Stimulated activated CD8-positive, alpha-beta memory T cell treated with anti-CD3 and anti-CD28 coated beads, Interleukin-2, amount 100 ng/mL, for 48 hours (primary cell): ENCODE data around the gene MID1.

Experiments used
- DNase-seq, 2 donors: peaks; one replicate each; pipeline ENCODE4 v3.0.0-alpha.2; 2020; ENCODE audit warnings: low read depth in 2 of 2

Gene MID1

DNA sequence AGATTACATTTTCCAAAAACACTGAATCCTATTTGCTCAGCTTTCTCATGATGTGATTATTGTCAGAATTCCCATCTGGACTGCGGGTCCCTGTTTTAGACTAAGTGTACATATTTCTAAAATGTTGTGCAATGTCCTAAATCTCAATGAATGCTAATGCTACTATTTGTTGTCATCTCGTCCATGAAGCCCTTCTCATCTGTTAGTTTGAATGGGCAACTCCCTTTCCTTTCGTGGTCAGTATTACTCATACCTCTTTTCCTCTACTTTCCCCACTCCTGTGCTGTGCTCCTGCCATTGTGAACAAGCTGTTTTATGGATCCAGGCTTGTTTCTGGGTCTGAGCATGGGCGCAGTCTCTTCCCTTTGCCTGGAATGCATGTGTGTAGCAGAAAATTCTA is 91.0 kb downstream of the MID1 start:
- no peak for DNase-seq

DNA sequence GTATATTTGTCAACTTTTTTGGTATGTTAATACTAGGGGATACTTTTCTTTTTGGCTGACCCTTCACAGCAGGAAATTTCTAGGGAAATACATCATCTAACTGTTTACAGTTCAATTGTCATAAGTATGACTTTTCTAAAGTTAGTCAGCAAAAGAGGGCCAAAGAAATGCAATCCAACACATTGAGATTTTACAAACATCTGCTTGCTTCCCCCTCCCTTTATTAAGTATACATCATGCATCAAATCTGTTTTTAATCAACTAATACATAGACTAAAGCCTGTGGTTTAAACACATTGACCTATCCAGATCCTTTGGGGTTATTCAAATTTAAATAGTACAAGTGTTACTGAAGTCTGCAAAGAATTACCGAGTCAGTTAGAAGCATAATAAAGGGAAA is 93.9 kb downstream of the MID1 start:
- no peak for DNase-seq

DNA sequence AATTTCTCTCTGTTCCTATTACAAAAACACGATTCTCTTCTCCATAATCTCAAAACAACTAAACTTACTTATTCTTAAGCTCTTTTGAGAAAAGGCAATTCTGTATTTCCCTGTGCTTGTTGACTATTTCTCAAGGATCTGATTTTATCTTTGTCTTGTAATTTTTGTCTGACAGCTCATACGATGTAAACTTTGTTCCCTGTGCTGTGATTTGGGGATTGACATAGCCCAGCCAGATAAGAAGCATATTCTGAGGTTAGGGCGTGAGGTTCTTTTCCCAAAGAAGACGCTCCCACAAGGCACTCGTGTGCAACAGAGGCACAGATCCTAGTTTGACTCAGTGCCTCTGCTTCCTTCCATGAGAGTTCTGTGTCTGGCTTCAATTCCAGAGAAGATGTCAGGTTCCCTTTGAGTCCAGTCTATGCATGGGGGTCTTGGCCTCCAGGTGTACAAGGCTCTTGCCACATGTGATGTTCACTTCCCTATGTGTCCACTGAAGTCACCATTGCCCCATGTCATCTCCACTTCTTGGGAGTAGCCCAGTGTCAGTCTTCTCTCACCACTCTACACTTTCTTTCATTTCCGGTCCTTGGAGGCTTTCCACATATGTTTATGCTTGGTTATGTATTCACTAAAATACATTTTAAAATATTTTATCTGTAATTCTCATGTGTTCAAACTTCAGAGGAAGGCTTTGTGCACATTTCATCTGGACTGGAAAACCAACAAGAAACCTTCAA is 94.8 kb downstream of the MID1 start:
- no peak for DNase-seq

GRCh38 chrX:10524578-10524977 is 95.8 kb downstream of the MID1 start:
- DNase-seq: no peak

DNA sequence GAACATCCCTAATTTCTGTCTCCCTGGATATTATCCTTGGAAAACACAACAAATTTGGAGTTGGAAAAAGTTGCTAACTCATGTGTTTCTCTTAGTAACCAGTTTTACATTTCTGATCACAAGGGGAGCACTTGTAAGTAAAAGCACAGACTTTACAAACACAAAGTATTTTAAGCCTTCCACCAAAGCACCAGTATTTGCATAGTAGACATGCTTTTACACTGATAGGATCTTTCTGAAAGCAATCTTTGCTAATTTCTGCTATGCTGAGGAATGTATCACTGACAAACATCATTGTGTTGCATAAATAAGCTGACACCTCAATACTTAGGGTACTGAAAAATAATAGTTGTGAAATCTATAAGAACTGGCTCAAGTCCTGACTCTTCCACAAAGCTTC is 100.6 kb downstream of the MID1 start:
- no peak for DNase-seq

- DNase-seq: no peak
Measured at GRCh38 chrX:10519278-10519677, 101.1 kb downstream of the MID1 start.

GRCh38 chrX:10518073-10518472 is 102.3 kb downstream of the MID1 start:
- DNase-seq: no peak

GRCh38 chrX:10516781-10517322 is 103.5 kb downstream of the MID1 start:
- DNase-seq: no peak

GRCh38 chrX:10514891-10515290 is 105.5 kb downstream of the MID1 start:
- DNase-seq: no peak

- no peak for DNase-seq
Measured at GRCh38 chrX:10513974-10514373, 106.4 kb downstream of the MID1 start.

GRCh38 chrX:10512741-10513140 is 107.6 kb downstream of the MID1 start:
- DNase-seq: no peak

DNA sequence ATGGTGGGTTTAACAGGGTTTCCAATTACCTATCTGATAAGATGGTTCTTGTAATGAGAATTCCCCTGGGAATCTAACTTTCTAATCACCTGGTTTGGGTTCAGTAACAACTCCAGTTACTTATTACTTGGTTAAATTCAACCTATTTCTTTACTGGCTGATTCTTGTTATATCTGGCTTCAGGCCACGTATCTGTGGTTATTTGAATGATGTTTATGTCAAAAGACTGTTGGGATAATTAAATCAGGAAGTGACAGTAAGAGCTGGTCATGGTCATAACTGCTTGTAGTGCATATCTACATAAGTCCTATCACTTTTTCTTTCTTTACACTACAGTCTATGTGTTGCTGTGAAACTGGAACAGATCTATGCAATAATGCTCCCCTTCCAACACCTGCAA is 108.1 kb downstream of the MID1 start:
- DNase-seq: no peak

GRCh38 chrX:10509397-10509796 is 111.0 kb downstream of the MID1 start:
- no peak for DNase-seq

GRCh38 chrX:10508891-10509290 is 111.5 kb downstream of the MID1 start:
- DNase-seq: no peak

DNA sequence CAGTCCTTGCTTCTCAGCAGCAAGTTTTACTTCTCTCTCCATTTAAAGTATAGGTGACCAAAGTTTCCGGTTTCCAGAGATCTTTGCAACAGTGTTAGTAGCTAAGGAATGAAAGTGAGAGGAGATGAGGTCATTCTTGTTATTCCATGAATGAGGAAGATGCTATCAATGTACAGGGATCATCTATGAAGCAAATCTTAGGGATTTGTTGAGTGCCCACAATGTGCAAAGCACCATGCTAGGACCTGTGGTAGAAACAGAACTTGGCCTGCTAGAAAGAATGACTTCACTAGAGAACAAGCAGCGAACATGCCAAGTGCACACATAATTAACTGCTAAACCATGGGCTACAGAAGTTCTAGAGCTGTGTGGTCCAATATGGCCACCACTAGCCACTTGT is 112.5 kb downstream of the MID1 start:
- no peak for DNase-seq

DNA sequence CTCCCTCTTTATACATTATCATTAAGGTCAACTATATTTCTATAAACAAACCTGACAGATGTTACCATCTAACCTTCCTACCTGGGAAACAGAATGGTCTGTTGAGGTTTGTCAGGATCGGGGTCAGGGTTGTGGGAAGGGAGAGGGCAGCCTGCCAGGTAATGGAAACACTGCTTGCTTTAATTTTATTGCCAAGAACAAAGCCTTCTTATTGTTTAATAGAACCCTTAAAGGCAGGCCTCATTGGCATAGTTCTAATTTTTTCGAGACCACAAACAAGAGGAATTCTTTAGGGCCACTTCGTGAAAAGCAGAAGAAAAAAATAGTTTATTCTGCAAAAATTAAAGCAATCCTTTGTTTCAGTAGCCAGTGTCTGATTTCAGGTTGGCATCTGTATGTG is 113.2 kb downstream of the MID1 start:
- no peak for DNase-seq

- DNase-seq: no peak
Measured at GRCh38 chrX:10506781-10507180, 113.6 kb downstream of the MID1 start.

GRCh38 chrX:10505726-10506125 is 114.7 kb downstream of the MID1 start:
- DNase-seq: no peak

DNA sequence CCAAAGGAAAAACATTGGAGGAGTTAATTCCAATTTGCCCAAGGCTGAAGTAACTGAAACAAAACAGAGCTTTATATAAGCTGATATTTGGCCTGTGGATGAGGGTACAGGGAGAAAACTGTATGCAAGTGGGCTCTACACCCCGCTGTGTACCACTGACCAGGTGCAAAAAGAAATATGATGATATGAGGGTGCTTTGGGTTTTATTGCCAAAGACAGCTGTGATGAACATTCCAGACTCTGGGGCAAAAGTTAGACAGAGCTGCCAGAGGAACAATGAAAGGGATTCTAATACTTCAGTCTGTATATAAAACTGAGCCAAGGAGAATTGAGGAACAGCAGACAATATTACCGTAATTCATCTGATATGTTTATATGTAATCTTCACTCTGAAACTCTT is 117.4 kb downstream of the MID1 start:
- DNase-seq: no peak

GRCh38 chrX:10501611-10502010 is 118.8 kb downstream of the MID1 start:
- no peak for DNase-seq

DNA sequence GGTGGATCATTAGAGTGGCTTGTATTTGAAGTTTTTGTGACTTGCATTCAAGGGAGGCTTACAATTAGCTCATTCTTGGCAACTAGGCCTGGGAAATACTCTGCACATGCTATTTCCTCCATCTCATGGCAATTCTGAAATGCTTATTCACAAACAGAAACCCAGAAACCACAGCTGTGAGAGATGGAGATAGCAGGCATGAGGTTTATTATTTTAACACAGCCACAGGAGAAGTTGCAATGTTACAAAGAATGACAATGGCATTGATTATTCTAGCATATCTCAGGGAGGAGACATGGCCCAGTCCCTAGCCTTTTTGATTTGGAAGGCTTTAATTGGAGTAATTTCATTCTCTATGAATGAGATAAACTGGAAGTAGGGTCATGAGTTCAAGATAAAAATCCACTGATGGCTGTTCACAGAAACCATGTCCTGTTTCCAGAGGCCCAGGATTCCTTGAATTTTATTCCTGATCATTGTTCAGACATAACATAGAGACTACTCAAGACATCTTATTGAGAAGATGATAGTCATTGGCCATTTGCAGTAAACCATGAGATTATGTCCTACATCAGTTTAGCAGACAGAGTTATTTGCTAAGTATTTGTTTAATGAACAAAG is 123.9 kb downstream of the MID1 start:
- DNase-seq: no peak

GRCh38 chrX:10495677-10496076 is 124.7 kb downstream of the MID1 start:
- no peak for DNase-seq

DNA sequence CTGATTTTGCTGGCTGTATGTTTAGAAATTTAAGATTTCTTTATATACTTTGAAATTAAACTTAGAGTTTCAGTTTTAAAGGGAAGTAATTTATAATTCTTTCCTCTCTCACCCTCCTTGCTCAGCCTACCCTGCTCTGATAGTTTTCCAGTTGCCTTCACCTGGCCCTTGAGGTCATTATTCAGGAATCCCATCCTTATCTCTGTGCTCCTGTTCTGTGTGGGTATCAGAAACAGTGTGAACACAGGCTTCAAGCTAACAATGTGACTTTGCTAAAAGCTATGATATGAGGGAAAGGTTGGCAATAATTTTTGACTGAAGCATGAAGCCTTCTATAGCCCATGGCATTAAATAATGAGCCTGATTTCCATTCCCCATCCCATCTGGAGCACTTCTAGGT is 128.1 kb downstream of the MID1 start:
- no peak for DNase-seq

DNA sequence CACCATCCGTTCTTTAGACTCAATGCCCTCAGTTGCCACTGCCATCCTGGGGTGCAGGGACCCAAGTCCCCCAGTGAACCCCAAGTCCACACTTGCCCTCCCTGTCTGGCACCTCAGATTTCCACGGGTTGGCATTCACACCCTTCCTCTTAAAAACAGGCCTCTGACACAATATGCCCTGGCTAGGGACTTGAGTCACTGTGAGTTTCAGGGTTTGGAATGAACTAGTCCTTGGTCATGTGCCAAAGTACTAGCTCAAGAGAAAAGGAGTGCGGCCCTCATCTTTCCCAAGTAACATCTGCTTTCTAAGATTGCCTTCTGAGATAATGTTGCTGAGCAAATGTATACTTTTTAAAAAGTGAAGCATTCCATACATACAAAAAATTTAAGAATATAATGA is 134.0 kb downstream of the MID1 start:
- no peak for DNase-seq
